HG03442 (cell line): Measurements from ENCODE around the gene RAB5B.
"Not testable (repeated sequence)": the region's sequence is repeated elsewhere in the genome, so short reads cannot be mapped to it uniquely, and the experiment has no call there.

Experiments used
- ATAC-seq: cut with Tn5 transposase; IDR thresholded peaks from one replicate; pipeline ENCODE4 v1.9.1; 2021; ENCODE audit warnings: mild to moderate bottlenecking, moderate library complexity; ENCODE audit not compliant: unreplicated experiment

The RAB5B gene

DNA sequence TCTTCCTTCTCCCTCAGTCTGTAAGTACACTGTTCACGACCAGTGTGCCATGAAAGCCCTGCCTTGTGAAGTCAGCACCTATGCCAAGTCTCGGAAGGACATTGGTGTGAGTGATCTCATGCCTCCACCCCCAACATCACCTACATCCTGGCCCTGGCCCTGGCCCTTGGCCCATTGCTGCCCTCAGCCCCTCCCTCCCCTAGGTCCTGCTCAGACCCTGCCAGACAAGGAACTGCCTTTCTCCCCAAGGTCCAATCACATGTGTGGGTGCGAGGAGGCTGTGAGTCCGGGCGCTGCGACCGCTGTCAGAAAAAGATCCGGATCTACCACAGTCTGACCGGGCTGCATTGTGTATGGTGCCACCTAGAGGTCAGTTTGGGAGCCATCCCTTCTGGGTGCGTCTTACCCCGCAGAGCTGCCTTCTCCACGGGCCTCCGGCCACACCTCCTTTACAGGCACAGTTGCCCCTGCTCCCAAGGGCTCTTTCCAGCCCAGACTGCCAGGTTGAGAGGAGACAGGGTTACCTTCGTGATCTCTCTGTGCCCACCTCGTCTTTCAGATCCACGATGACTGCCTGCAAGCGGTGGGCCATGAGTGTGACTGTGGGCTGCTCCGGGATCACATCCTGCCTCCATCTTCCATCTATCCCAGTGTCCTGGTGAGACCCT is 33.7 kb upstream of the RAB5B start:
- ATAC-seq = peak; percentile 87

DNA sequence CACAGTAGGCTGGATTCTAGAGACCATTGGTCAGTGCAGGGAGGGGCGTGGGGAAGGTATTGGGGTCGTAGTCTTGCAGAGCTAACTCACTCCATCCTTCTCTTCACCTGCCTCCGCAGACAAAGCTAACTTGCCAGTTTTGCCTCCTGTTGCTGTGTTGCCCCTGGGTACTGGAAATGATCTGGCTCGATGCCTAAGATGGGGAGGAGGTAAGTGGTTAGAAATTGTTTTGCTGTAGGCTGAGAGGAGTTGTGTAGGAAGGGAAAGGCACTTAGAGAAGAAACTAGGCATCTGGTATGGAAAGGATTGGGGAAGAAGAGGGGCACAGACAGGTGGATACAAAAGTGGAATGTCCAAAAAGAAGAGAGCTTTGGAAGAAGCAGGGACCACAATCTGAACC is 31.8 kb upstream of the RAB5B start:
- ATAC-seq = no peak

DNA sequence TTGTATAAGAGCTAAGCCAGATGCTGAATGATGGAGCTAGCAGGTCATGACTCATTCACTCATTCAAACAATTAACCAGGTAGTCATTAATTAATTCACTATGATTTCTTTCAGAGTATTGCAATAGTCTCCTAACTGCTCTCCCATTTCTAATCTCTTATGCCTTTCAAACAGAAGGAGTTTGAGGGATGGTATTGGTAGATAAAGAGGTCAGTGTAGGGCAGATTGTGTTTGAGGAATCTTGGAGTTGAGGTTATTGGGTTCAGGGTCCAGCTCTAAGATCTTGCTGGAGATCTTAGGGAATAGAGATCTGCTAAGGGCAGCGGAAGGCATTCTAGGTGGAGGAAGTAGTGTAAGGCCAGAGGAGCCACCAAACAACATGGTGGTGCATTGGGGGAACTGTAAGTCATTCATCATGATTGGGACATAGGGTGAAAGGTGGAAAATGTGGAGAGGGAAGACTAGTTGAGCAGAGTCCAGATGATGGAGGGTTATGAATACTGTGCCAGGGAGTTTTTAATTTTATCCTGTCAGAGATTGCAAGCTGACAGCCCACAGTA is 31.2 kb upstream of the RAB5B start:
- no peak for ATAC-seq

DNA sequence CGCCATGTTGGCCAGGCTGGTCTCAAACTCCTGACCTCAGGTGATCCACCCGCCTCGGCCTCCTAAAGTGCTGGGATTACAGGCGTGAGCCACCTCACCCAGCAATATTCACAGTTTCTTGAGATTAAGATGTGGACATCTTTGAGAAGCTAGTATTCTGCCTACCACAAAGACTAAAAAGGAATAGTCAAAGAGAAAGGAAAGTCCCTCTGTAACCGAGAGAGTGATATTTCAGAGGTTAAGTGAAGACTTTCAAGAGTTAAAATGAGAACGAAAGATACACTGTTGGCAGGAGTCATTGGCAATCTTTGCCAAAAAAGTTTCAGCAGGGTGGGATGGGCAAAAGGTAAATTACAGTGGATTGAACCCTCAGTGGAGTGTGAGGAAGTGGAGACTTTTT is 27.3 kb upstream of the RAB5B start:
- ATAC-seq = no peak

GRCh38 chr12:55955344-55955743 is 18.5 kb upstream of the RAB5B start:
- ATAC-seq = no peak

DNA sequence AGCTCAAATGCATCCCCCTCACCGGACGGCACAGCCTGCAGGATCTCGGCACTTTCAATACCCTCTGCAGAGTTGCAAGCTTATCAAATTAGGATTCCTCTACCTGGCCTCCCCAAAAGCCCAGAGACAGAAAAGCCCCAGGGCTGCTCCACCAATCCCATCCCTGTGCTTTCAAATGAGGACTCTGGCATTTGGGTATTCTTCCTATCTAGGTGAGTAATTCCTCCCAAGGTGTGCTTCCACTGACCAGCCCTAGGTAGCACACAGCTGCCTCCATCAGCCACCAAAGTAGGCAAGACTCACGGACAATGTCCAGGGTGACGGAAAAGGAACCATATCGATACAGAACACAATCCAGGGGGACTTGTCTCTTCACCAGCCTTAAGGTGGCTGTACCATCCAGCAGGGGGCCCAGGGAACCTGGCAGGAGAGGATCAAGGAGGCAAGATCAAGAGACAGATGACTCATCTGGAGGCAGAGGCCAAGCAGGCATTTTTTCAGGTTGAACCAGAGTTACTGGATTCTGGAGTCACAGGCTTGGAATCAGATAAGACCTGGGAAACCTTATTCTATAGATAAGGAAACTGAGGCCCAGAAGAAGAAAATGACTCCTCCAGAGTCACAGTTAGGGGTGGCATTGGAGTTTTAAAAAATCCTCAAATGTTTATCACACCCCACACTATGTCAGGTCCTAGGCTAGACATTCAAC is 17.9 kb upstream of the RAB5B start:
- no peak for ATAC-seq

DNA sequence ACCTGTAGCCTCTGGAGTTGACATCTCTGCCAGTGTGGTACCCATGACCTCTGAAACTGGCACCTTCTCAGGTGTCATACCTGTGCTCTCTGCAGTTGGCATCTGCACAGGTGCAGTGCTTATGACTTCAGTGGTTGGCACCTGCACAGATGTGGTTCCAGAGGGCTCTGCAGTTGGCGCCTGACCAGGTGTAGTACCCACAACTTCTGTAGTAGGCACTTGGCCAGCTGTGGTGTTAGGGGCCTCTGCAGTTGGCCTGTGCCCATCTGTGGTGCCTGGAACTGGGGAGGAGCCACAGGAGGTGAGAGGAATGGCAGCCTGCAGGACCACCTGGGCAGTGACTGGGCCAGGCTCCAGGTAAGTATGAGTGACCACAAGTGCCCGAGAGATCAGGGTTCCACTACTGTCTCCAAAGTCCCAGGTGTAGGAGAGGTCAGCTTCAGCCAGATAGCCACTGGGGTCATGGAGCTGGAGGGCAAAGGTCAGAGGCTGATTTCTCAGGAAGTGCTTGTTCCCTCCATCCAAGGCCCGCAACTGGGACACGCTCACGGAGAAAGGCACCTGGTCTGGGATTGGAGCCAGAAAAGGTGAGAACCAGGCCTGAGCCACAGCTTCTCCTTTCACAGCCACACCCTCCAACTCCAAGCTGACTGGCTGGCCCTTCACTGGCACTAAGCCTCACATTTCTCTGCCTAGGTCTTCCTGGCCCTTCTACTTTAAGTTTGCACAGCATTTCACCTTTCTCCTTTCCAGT is 16.6 kb upstream of the RAB5B start:
- no peak for ATAC-seq

GRCh38 chr12:55963760-55964159 is 10.1 kb upstream of the RAB5B start:
- ATAC-seq = no peak

- no peak for ATAC-seq
These were observed 8.6 kb upstream of the RAB5B start for GRCh38 chr12:55965240-55965639.

- ATAC-seq = no peak
These were observed 7.9 kb upstream of the RAB5B start, which contains the start of gene PMEL for GRCh38 chr12:55965941-55966407. Gene PMEL (minus strand): TSS chr12:55966042. CDS start chr12:55966011, 31 bp downstream.

GRCh38 chr12:55966408-55967281 is 7.2 kb upstream of the RAB5B start, which contains the start of gene CDK2:
Gene CDK2 (plus strand): TSS chr12:55966830. CDS start chr12:55967009, 179 bp downstream.
- ATAC-seq = peak; percentile 93

- ATAC-seq = no peak
These were observed 4.5 kb upstream of the RAB5B start for GRCh38 chr12:55969356-55969755.

GRCh38 chr12:55970775-55971174 is 3.1 kb upstream of the RAB5B start:
- no peak for ATAC-seq

DNA sequence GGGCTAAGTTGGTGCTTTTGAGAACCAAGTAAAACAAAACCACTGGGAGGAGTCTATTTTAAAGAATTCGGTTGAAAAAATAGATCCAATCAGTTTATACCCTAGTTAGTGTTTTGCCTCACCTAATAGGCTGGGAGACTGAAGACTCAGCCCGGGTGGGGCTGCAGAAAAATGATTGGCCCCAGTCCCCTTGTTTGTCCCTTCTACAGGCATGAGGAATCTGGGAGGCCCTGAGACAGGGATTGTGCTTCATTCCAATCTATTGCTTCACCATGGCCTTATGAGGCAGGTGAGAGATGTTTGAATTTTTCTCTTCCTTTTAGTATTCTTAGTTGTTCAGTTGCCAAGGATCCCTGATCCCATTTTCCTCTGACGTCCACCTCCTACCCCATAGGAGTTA is 1.8 kb upstream of the RAB5B start:
- no peak for ATAC-seq

DNA sequence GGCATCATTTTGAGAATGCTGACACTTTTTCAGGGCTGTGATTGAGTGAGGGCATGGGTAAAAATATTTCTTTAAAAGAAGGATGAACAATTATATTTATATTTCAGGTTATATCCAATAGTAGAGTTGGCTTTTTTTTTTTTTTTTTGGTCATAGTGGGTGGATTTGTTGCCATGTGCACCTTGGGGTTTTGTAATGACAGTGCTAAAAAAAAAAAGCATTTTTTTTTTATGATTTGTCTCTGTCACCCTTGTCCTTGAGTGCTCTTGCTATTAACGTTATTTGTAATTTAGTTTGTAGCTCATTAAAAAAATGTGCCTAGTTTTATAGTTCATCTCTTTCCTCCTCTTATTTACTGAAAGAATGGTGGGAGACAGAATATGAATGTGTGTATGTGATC is 1.4 kb upstream of the RAB5B start:
- no peak for ATAC-seq

- ATAC-seq = no peak
These were observed 823 bp upstream of the RAB5B start for GRCh38 chr12:55972911-55973598.

GRCh38 chr12:55974308-55974730 is 441 bp downstream of the RAB5B start:
- peak; percentile 11 for ATAC-seq

DNA sequence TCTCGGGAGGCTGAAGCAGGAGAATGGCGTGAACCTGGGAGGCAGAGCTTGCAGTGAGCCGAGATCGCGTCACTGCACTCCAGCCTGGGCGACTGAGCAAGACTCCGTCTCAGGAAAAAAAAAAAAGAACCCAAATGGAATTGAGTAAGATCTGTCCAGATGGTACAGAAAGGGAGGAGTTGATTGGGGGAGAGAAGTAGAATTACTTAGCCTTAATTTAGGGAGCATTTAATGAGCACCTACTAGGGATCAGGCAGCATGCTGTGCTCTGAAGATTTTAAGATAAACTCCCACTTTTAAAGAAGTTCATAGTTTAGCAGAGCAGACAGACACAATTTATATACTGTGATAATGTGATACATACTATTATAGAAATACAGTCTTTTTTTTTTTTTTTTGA is 4.5 kb downstream of the RAB5B start:
- no peak for ATAC-seq

- no peak for ATAC-seq
These were observed 5.2 kb downstream of the RAB5B start for GRCh38 chr12:55979069-55979468.

DNA sequence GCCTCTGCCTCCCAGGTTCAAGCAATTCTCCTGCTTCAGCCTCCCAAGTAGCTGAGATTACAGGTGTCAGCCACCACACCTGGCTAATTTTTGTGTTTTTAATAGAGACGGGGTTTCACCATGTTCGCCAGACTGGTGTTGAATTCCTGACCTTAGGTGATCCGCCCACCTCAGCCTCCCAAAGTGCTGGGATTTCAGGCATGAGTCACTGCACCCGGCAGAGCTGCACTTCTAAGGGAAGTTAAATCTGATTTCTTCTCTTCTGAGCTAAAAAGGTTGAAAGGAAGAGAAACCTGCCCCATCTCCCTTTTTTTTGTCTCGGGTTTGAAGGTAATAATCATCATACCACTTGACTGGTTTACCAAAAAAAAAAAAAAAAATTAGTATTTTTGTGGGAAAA is 8.0 kb downstream of the RAB5B start:
- not testable (repeated sequence) for ATAC-seq
